ENCODE results near the gene MBD3L3. TPM values are rescaled to one million over a fixed set of nuclear protein-coding genes. Genes with fewer than 3 reads are reported as not detected.

MBD3L3 gene
- total and polyA plus RNA-seq, 2 of the 4 experiments (the other 2 are of a cell fraction): not detected

DNA sequence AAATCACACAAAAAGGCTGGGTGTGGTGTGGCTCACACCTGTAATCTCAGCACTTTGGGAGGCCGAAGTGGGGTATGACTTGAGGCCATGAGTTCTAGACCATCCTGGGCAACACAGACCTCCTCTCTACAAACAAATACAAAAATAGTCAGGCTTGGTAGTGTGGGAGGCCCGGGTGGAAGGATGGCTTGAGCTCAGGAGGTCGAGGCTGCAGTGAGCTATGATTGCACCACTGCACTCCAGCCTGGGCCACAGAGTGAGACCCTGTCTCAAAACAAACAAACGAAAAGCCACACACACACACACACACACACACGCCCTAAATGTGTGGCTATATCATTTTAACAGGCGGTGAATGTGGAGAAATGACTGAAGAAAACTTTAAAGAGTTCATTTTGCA lies 10.1 kb upstream of the MBD3L3 start:
- CTCF ChIA-PET: interaction anchor here (0.6 kb wide), 1 partner anchor 79 kb away, joined by 3 read pairs; no protein-coding TSS in a partner anchor
- Histone ChIP-seq H3K4me3 (ENCODE audit: insufficient read depth, low read depth, low read length) (no peak overlapping the region), H2BK20ac (ENCODE audit: low read depth, low read length) (no peak overlapping the region), H4K91ac (ENCODE audit: insufficient read depth, low read depth, low read length) (0 out of 2 replicates have a peak overlapping the region, but pooled peaks have one; percentile 27), H3K18ac (ENCODE audit: low read depth, low read length) (no peak overlapping the region), H3K9me1 (ENCODE audit: insufficient read depth, low read length) (no peaks in the 10 kb centered on the region), H2AK9ac (replicated peaks; ENCODE audit: low read depth, low read length, poor library complexity) (no peak overlapping the region), H3K23ac (ENCODE audit: low read depth, low read length) (no peak overlapping the region), H3K27me3 (ENCODE audit: control insufficient read depth, insufficient read depth, low read length) (no peaks in the 10 kb centered on the region), H3K36me3 (ENCODE audit: control insufficient read depth, insufficient read depth, low read length) (peaks cover 15% of the 10 kb centered on the region), H3K4ac (ENCODE audit: low read depth, low read length) (0 out of 2 replicates have a peak overlapping the region, but pooled peaks have one; percentile 43), H4K5ac (ENCODE audit: low read depth, low read length) (no peak overlapping the region; the same call in 1 of the 2 replicates), H4K8ac (ENCODE audit: low read depth in 2 of 2, low read length in 2 of 2) (peak overlapping the region; percentile 68 to 76), H3K4me2 (ENCODE audit: low read depth, low read length) (no peak overlapping the region), H3K9ac (ENCODE audit: low read depth, low read length) (no peak overlapping the region), H3K56ac (ENCODE audit: extremely low read depth, insufficient read depth, low read length) (no peak overlapping the region), H2AK5ac (ENCODE audit: low read depth, low read length) (no peak overlapping the region), H2BK5ac (ENCODE audit: low read depth, low read length, poor library complexity, severe bottlenecking) (no peak overlapping the region), H3K14ac (replicated peaks; ENCODE audit: low read depth, low read length) (no peak overlapping the region), H3K9me3 (ENCODE audit: control insufficient read depth, insufficient read depth, low read length) (peaks cover 2% of the 10 kb centered on the region; the same call in 1 of the 2 replicates), H2BK15ac (ENCODE audit: low read depth, low read length) (no peak overlapping the region), H2AFZ (replicated peaks; ENCODE audit: low read length, poor library complexity) (peak overlapping the region; percentile 99), H3K4me1 (ENCODE audit: control insufficient read depth, insufficient read depth, low read length) (no peaks in the 10 kb centered on the region), H4K20me1 (ENCODE audit: insufficient read depth, low read length) (no peaks in the 10 kb centered on the region), H2BK120ac (ENCODE audit: low read depth, low read length) (no peak overlapping the region), H3K79me1 (ENCODE audit: low read depth in 1 of 2, low read length in 2 of 2) (peaks cover 11 to 18% of the 10 kb centered on the region in 2 experiments), H3K27ac (ENCODE audit: insufficient read depth, low read length) (no peak overlapping the region)
- ATAC-seq (ENCODE audit: low read depth): no peak
- WGBS, 2 experiments (ENCODE audit: extremely low coverage in 2 of 2, insufficient read length in 1 of 2): no CpG with 5 or more reads among the region's 6 CpGs
- POLR2A ChIA-PET (ENCODE audit: unreplicated experiment): no interaction called here
- dilution Hi-C loops (cut with HindIII; ENCODE audit: low sequenced_read_pairs, unreplicated experiment) (no loop called here), in situ Hi-C loops (cut with MboI; ENCODE audit: low sequenced_read_pairs) (no loop called here), intact Hi-C loops (cut with micrococcal nuclease) (loop anchor here (10.0 kb wide), 1 partner anchor 334 kb away; the partner anchor contains the start of genes GPR108 and TRIP10)
- no peak for TF ChIP-seq SMC3 (IDR thresholded peaks at IDR 0.05; ENCODE audit: low read depth, low read length)
- no peak for TF ChIP-seq FOS (IDR thresholded peaks at IDR 0.05; ENCODE audit: low read depth, low read length)
- TF ChIP-seq, protein P1, sequence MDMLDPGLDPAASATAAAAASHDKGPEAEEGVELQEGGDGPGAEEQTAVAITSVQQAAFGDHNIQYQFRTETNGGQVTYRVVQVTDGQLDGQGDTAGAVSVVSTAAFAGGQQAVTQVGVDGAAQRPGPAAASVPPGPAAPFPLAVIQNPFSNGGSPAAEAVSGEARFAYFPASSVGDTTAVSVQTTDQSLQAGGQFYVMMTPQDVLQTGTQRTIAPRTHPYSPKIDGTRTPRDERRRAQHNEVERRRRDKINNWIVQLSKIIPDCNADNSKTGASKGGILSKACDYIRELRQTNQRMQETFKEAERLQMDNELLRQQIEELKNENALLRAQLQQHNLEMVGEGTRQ (IDR thresholded peaks at IDR 0.05; ENCODE audit: low read depth, low read length): no peak
- no peak for TF ChIP-seq MAZ (IDR thresholded peaks at IDR 0.05; ENCODE audit: borderline replicate concordance, low read depth, low read length)
- TF ChIP-seq NFE2L2 (IDR thresholded peaks at IDR 0.05; ENCODE audit: low read depth, low read length): no peak
- TF ChIP-seq, protein P2, sequence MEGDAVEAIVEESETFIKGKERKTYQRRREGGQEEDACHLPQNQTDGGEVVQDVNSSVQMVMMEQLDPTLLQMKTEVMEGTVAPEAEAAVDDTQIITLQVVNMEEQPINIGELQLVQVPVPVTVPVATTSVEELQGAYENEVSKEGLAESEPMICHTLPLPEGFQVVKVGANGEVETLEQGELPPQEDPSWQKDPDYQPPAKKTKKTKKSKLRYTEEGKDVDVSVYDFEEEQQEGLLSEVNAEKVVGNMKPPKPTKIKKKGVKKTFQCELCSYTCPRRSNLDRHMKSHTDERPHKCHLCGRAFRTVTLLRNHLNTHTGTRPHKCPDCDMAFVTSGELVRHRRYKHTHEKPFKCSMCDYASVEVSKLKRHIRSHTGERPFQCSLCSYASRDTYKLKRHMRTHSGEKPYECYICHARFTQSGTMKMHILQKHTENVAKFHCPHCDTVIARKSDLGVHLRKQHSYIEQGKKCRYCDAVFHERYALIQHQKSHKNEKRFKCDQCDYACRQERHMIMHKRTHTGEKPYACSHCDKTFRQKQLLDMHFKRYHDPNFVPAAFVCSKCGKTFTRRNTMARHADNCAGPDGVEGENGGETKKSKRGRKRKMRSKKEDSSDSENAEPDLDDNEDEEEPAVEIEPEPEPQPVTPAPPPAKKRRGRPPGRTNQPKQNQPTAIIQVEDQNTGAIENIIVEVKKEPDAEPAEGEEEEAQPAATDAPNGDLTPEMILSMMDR (conservative IDR thresholded peaks at IDR 0.05; ENCODE audit: low read depth, low read length): no peak
- no peak for TF ChIP-seq POLR2A (IDR thresholded peaks at IDR 0.05; ENCODE audit: low read depth, low read length)
- TF ChIP-seq CHD1 (IDR thresholded peaks at IDR 0.05; ENCODE audit: low read depth, low read length): no peak
- TF ChIP-seq CEBPB (IDR thresholded peaks at IDR 0.05; ENCODE audit: low read depth, low read length): no peak
- no peak for TF ChIP-seq MXI1 (IDR thresholded peaks at IDR 0.05; ENCODE audit: borderline replicate concordance, low read depth, low read length)
- no peak for TF ChIP-seq MAFK (IDR thresholded peaks at IDR 0.05; ENCODE audit: low read depth, low read length)
- TF ChIP-seq, protein P3, sequence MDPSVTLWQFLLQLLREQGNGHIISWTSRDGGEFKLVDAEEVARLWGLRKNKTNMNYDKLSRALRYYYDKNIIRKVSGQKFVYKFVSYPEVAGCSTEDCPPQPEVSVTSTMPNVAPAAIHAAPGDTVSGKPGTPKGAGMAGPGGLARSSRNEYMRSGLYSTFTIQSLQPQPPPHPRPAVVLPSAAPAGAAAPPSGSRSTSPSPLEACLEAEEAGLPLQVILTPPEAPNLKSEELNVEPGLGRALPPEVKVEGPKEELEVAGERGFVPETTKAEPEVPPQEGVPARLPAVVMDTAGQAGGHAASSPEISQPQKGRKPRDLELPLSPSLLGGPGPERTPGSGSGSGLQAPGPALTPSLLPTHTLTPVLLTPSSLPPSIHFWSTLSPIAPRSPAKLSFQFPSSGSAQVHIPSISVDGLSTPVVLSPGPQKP (IDR thresholded peaks at IDR 0.05; ENCODE audit: borderline replicate concordance, low read depth, low read length): no peak
- TF ChIP-seq BHLHE40 (IDR thresholded peaks at IDR 0.05; ENCODE audit: low read depth, low read length): no peak
- no peak for TF ChIP-seq RCOR1 (IDR thresholded peaks at IDR 0.05; ENCODE audit: insufficient replicate concordance, low read length)
- TF ChIP-seq RFX5 (IDR thresholded peaks at IDR 0.05; ENCODE audit: low read depth, low read length): no peak
- no peak for TF ChIP-seq RAD21 (IDR thresholded peaks at IDR 0.05; ENCODE audit: low read length)
- DNase-seq: no peak
- BruUV-seq (replicated peaks): no TSS peak

All from IMR-90 (cell line).